IPS DF 6.9 (cell line): ENCODE data around the gene MAST4.

Experiments
- DNase-seq: peaks from one replicate; pipeline ENCODE4 v3.0.0-alpha.2; 2013; ENCODE audit warnings: low read depth, low spot score
- H3K27ac ChIP-seq: one replicate; pipeline ENCODE4 v1.5.1; 2013; ENCODE audit warnings: low read length, control low read depth
- H3K27me3 ChIP-seq: 2 replicates; pipeline ENCODE4 v1.6.1; 2013; ENCODE audit warnings: mild to moderate bottlenecking, low read length; ENCODE audit not compliant: control insufficient read depth, insufficient read depth
- H3K36me3 ChIP-seq: 2 replicates; pipeline ENCODE4 v1.6.1; 2013; ENCODE audit warnings: low read length; ENCODE audit not compliant: control insufficient read depth, insufficient read depth
- H3K4me1 ChIP-seq: 2 replicates; pipeline ENCODE4 v1.6.1; 2013; ENCODE audit warnings: low read length; ENCODE audit not compliant: control insufficient read depth, insufficient read depth
- H3K4me3 ChIP-seq: 2 replicates; pipeline ENCODE4 v1.5.1; 2013; ENCODE audit warnings: mild to moderate bottlenecking, low read length
- H3K9me3 ChIP-seq: 2 replicates; pipeline ENCODE4 v1.6.1; 2013; ENCODE audit warnings: low read length, inconsistent platforms; ENCODE audit not compliant: control insufficient read depth, insufficient read depth
- WGBS: extraction: QIAGEN DNeasy Blood & Tissue Kit; methylation state at CpG from one replicate; pipeline ENCODE4 v1.1.7; 2013; ENCODE audit warnings: mixed read lengths, missing lambda C conversion rate; ENCODE audit not compliant: insufficient read length, insufficient coverage; 5-methylcytosine and 5-hydroxymethylcytosine counted together

The MAST4 gene

GRCh38 chr5:67204821-67205220 lies 608.6 kb downstream of the MAST4 start:
- Histone ChIP-seq H3K9me3 (peaks cover 2% of the 10 kb centered on the region; the same call in 1 of the 2 replicates), H3K36me3 (no peaks in the 10 kb centered on the region), H3K27ac (no peak overlapping the region), H3K27me3 (no peaks in the 10 kb centered on the region), H3K4me1 (no peaks in the 10 kb centered on the region), H3K4me3 (no peak overlapping the region)
- WGBS, result no CpG with 5 or more reads among the region's 5 CpGs
- no peak for DNase-seq

- no peak for DNase-seq
- H3K36me3 ChIP-seq, result no peaks in the 10 kb centered on the region
- no peak overlapping the region for H3K27ac ChIP-seq
- no CpG with 5 or more reads among the region's 3 CpGs for WGBS
- no peaks in the 10 kb centered on the region for H3K4me1 ChIP-seq
- peaks cover 2% of the 10 kb centered on the region; the same call in 1 of the 2 replicates for H3K9me3 ChIP-seq
- H3K27me3 ChIP-seq, result no peaks in the 10 kb centered on the region
- no peak overlapping the region for H3K4me3 ChIP-seq
These were observed 609.8 kb downstream of the MAST4 start for GRCh38 chr5:67205981-67206380.

DNA sequence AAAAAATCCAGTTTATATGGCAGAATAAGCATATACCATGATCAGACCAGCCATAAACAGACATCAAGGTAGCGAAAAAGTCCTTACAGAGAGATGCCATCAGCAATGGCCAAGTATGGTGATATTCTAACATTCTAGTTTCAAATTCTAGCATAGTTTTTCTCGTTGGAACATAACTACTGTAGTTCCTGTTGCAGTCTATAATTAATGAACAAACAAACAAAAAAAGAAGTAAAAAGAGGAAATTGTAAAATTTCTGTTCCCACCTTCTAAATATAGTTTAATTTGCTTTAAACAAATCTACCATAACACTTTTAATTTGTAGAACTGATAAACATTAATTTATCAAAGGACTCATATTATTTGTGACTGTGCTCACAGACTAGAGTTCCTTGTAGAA lies 610.3 kb downstream of the MAST4 start:
- no peak overlapping the region for H3K4me3 ChIP-seq
- no peak for DNase-seq
- no CpG with 5 or more reads among the region's 2 CpGs for WGBS
- H3K27ac ChIP-seq, result no peak overlapping the region
- no peaks in the 10 kb centered on the region for H3K36me3 ChIP-seq
- peaks cover 2% of the 10 kb centered on the region; the same call in 1 of the 2 replicates for H3K9me3 ChIP-seq
- H3K4me1 ChIP-seq, result no peaks in the 10 kb centered on the region
- H3K27me3 ChIP-seq, result no peaks in the 10 kb centered on the region

GRCh38 chr5:67206929-67207328 lies 610.7 kb downstream of the MAST4 start:
- Histone ChIP-seq H3K4me3 (no peak overlapping the region), H3K4me1 (no peaks in the 10 kb centered on the region), H3K27me3 (no peaks in the 10 kb centered on the region), H3K36me3 (no peaks in the 10 kb centered on the region), H3K27ac (no peak overlapping the region), H3K9me3 (peaks cover 1% of the 10 kb centered on the region; the same call in 1 of the 2 replicates)
- no CpG with 5 or more reads among the region's 4 CpGs for WGBS
- no peak for DNase-seq

- DNase-seq, result no peak
- Histone ChIP-seq H3K4me1 (no peaks in the 10 kb centered on the region), H3K36me3 (no peaks in the 10 kb centered on the region), H3K27ac (no peak overlapping the region), H3K4me3 (no peak overlapping the region), H3K27me3 (no peaks in the 10 kb centered on the region), H3K9me3 (no peaks in the 10 kb centered on the region)
- WGBS, result 100% methylated on average over 1 of the region's 3 CpGs
These were observed 612.2 kb downstream of the MAST4 start for GRCh38 chr5:67208403-67208802.

- Histone ChIP-seq H3K9me3 (no peaks in the 10 kb centered on the region), H3K36me3 (no peaks in the 10 kb centered on the region), H3K27ac (no peak overlapping the region), H3K27me3 (no peaks in the 10 kb centered on the region), H3K4me1 (no peaks in the 10 kb centered on the region), H3K4me3 (no peak overlapping the region)
- no CpG with 5 or more reads among the region's 11 CpGs for WGBS
- DNase-seq, result peak; percentile 80
These were observed 613.1 kb downstream of the MAST4 start for GRCh38 chr5:67209141-67209771.

- H3K4me1 ChIP-seq, result no peaks in the 10 kb centered on the region
- no peaks in the 10 kb centered on the region for H3K27me3 ChIP-seq
- H3K9me3 ChIP-seq, result no peaks in the 10 kb centered on the region
- WGBS, result no CpG with 5 or more reads among the region's 2 CpGs
- H3K4me3 ChIP-seq, result no peak overlapping the region
- no peaks in the 10 kb centered on the region for H3K36me3 ChIP-seq
- H3K27ac ChIP-seq, result no peak overlapping the region
- DNase-seq, result no peak
These were observed 615.7 kb downstream of the MAST4 start for GRCh38 chr5:67211926-67212325.

DNA sequence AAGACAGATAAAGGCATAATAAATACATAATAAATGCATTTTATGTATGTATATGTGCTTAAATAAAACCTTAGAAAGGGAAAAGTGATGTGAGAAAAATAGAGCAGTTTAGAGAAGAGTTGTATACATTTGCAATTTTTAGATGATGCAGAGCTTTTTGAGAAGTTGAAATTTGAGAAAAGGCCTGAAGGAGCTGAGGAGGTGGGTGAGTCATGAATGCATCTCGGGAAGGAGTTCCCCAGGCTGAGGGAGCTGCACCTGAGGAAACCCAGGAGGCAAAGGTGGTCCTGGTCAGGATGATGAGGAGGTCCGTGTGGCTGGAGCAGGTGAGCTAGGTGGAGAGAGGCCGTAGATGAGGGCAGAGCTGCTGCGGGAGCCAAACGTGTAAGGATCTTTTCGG lies 617.8 kb downstream of the MAST4 start:
- WGBS, result no CpG with 5 or more reads among the region's 6 CpGs
- no peaks in the 10 kb centered on the region for H3K9me3 ChIP-seq
- no peak for DNase-seq
- H3K27ac ChIP-seq, result no peak overlapping the region
- H3K4me3 ChIP-seq, result no peak overlapping the region
- no peaks in the 10 kb centered on the region for H3K4me1 ChIP-seq
- no peaks in the 10 kb centered on the region for H3K36me3 ChIP-seq
- no peaks in the 10 kb centered on the region for H3K27me3 ChIP-seq

DNA sequence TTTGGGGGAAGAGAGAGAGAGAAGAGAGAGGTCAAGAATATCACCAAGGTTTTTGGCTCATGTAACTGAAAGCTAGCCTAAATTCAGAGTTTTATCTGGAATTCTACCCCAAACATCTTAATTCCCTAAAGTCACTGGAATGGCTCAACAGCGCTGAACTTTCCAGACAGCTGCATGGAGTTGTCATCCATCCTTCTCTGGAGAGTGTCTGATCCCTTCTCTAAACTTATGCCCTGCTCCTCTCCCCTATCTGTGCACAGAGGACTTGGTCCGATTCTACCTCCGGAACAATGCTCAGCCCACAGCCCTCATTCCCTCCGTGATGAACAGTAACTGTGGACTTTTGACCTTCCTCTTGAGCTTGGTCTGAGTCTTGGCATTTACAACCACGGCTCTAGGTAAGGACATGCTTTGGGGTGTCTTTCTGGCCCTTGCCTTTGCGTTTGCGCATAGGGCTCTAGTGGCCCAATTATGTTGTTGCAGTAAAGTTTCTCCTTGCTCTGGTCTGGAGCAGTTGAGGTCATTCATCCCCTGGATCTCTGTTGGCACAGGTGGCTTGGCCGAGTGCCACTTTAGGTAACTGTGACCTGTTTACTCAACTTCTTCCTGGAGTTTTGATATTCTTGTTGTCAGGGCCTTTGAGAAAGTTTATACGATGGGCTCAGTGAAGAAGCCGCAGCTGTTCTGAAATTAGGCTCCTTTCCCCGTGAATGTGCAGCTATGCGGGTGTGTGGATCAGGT lies 618.7 kb downstream of the MAST4 start:
- no peak for DNase-seq
- Histone ChIP-seq H3K4me3 (no peak overlapping the region), H3K27me3 (no peaks in the 10 kb centered on the region), H3K27ac (no peak overlapping the region), H3K4me1 (no peaks in the 10 kb centered on the region), H3K36me3 (no peaks in the 10 kb centered on the region), H3K9me3 (no peaks in the 10 kb centered on the region)
- WGBS, result no CpG with 5 or more reads among the region's 12 CpGs

DNA sequence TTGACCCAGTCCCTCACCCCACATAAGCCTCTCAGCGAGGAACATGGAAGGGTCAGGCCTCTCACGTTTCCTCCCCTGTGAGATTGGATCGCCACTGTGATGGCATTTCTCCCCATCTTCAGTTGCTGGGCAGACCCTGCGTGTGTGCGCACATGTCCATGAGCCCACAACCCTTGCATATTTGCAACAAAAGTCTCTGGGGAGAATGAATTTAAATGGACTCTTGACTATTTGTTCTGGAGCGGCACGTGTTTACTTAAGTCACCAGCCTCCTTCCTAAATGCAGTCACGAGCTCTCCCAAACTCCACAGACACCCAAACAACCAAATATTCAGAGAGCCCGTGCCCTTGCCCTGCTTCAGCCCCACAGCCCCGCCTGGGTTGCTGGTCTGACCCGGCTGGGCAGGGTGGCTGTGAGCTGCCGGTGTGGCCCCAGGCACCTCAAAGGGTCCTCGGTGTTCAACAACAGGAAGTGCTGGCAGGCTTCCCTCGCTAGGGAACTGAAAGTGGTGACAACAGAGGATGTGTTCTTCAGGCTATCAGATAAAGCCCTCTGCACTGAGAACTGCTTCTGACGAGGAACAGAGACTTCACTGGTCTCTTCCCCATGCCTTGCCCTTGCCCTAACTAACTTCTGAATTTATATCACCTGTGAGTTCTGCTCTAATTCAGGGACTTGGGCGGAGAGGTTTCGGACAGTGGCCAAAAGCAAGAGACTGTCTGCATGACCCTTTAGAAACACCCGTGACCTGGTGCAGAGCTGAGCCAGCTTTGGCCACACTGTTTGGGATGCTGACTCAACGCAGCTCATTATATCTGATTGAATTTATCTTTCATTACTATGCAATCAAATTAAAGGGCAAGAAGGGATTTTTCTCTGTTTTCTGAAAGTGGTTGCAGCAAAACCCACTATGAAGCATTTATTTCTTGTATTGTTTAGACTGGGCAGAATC lies 619.6 kb downstream of the MAST4 start:
- no peak for DNase-seq
- WGBS, result no CpG with 5 or more reads among the region's 19 CpGs
- Histone ChIP-seq H3K27ac (no peak overlapping the region), H3K27me3 (no peaks in the 10 kb centered on the region), H3K4me1 (no peaks in the 10 kb centered on the region), H3K9me3 (no peaks in the 10 kb centered on the region), H3K36me3 (no peaks in the 10 kb centered on the region), H3K4me3 (no peak overlapping the region)
